Measurements from ENCODE around the gene LRRC28. TPM values are rescaled to one million over a fixed set of nuclear protein-coding genes. Genes with fewer than 3 reads are reported as not detected.

The LRRC28 gene
- total and polyA plus RNA-seq, 8 donors, result 4.5 to 24.9 (median 15.2) TPM

DNA sequence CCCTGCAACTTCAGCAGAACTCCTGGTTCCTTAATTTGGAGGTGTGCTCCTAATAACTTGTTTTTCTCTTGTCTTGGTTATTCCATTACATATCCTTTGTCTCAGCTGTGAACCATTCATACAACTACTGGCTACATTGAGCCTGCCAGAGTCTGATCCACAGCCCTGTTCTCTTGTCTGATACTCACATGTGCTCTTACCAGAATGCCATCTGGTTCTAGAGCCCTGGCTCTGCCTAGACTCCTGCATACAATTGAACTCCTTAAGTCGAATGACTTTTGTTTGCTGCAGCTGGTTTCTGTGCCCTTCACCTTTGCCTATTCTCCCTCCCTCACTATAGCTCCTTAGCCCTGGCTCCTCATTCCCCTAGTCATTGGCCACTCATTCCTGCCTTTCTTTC is 85.5 kb downstream of the LRRC28 start:
- Histone ChIP-seq H3K9me3 (no peaks in the 10 kb centered on the region), H3K27ac (no peak overlapping the region), H3K4me1 (peaks cover 0 to 4% (median 0%) of the 10 kb centered on the region in 3 donors), H3K36me3 (no peaks in the 10 kb centered on the region), H3K27me3 (no peaks in the 10 kb centered on the region), H3K4me3 (no peak overlapping the region)
- TF ChIP-seq, protein P1, sequence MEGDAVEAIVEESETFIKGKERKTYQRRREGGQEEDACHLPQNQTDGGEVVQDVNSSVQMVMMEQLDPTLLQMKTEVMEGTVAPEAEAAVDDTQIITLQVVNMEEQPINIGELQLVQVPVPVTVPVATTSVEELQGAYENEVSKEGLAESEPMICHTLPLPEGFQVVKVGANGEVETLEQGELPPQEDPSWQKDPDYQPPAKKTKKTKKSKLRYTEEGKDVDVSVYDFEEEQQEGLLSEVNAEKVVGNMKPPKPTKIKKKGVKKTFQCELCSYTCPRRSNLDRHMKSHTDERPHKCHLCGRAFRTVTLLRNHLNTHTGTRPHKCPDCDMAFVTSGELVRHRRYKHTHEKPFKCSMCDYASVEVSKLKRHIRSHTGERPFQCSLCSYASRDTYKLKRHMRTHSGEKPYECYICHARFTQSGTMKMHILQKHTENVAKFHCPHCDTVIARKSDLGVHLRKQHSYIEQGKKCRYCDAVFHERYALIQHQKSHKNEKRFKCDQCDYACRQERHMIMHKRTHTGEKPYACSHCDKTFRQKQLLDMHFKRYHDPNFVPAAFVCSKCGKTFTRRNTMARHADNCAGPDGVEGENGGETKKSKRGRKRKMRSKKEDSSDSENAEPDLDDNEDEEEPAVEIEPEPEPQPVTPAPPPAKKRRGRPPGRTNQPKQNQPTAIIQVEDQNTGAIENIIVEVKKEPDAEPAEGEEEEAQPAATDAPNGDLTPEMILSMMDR (IDR thresholded peaks at IDR 0.05), result no peak
- WGBS, 2 donors, result 33 to 41% methylated on average over 1 of the region's 1 CpG
- intact Hi-C loops (cut with DNase I), result no loop called here
- no peak for DNase-seq
- no peak for ATAC-seq
- no peak for FAIRE-seq

DNA sequence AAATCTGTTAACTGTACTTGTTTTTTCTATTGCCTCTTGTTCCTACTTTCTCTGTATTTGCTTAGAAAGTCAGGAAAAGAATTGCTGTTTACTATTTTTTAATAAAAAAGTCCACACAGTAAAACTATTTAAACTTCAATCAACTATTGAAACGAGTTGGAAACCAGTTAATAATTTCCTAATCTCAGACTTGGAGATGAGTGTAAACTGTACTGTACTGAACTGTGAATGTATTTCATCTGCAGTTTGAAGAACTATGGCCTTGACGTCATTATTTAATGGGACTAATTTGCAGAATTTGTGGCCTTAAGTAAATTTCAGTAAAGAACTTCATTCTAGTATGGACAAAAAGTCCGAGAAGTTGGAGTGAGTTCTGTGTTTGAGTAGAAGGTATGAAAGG is 89.1 kb downstream of the LRRC28 start:
- ATAC-seq, result peak in 1 of 4 donors; percentile 24
- 37 to 38% methylated on average over 3 of the region's 3 CpGs for WGBS, 2 donors

GRCh38 chr15:99341786-99342185 is 90.5 kb downstream of the LRRC28 start:
- Histone ChIP-seq H3K9me3 (no peaks in the 10 kb centered on the region), H3K36me3 (no peaks in the 10 kb centered on the region), H3K27me3 (no peaks in the 10 kb centered on the region), H3K27ac (no peak overlapping the region), H3K4me3 (no peak overlapping the region), H3K4me1 (peaks cover 0 to 4% (median 0%) of the 10 kb centered on the region in 3 donors)
- no peak for FAIRE-seq
- ATAC-seq, result no peak
- TF ChIP-seq, protein P1 (IDR thresholded peaks at IDR 0.05), result no peak
- WGBS, 2 donors, result 82 to 89% methylated on average over 1 of the region's 1 CpG
- no peak for DNase-seq
- intact Hi-C loops (cut with DNase I), result no loop called here

More for the DNA sequence above, 89.1 kb downstream of the LRRC28 start:
- no peaks in the 10 kb centered on the region for H3K9me3 ChIP-seq
- DNase-seq (no peak), FAIRE-seq (no peak)
- TF ChIP-seq, protein P1 (IDR thresholded peaks at IDR 0.05), result no peak
- no peak overlapping the region for H3K4me3 ChIP-seq
- H3K27me3 ChIP-seq, result no peaks in the 10 kb centered on the region
- intact Hi-C loops (cut with DNase I), result no loop called here
- H3K4me1 ChIP-seq, result peaks cover 0 to 4% (median 0%) of the 10 kb centered on the region in 3 donors
- H3K36me3 ChIP-seq, result no peaks in the 10 kb centered on the region
- H3K27ac ChIP-seq, result no peak overlapping the region

DNA sequence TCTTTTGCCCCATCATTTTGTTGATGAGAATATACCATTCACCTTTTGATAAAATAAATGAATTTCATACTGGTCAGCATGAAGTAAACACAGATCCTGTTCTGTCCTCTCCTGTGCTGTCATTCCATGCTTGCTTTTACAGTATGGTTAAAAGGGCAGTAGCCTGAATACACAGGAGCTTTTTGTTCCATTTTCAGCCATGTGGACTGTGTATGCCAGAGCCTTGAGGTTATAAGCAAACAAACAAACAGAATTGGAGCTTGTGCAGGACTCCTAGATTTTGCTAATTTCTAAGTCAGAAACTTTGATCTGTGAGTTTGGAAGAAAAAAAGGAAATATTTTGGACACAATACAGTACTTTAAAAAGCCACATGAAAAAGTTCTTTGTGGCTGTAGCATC is 91.9 kb downstream of the LRRC28 start:
- H3K9me3 ChIP-seq, result no peaks in the 10 kb centered on the region
- H3K4me1 ChIP-seq, result peaks cover 0 to 4% (median 0%) of the 10 kb centered on the region in 3 donors
- H3K36me3 ChIP-seq, result no peaks in the 10 kb centered on the region
- TF ChIP-seq, protein P1 (IDR thresholded peaks at IDR 0.05), result no peak
- H3K27ac ChIP-seq, result no peak overlapping the region
- ATAC-seq, result no peak
- no peaks in the 10 kb centered on the region for H3K27me3 ChIP-seq
- H3K4me3 ChIP-seq, result no peak overlapping the region
- no peak for DNase-seq
- FAIRE-seq, result no peak
- intact Hi-C loops (cut with DNase I), result no loop called here

DNA sequence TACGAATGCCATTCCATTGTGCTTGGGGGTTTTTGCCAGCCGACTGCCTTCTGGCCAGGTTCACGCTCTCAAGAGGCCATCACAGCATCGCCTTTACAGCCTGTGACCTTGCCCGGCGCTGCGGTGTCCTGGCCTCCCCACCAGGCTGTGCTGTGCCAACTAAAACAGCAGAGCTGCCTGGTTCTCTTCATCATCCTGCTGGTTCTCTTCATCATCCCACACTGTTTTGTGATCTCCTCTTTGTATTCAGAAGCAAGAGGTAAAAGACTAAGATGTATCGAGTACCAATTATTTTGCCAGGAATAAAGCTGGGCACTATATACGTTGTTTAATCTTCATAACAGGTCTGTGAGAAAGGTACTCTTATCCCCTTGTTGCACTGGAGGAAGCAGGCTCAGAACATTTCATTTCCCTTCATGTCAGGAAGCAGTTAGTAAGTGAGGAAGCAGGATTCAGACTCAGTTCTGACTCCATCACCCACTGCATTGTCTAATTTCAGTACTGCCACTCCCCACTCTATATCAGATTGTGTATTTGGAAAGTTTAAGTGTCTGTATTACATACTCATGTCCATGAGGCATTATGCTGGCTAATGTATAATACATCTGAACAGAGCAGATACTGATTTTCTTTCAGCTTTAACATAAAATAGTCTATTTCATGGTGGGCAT is 92.7 kb downstream of the LRRC28 start:
- no peak for FAIRE-seq
- Histone ChIP-seq H3K4me3 (no peak overlapping the region), H3K4me1 (peaks cover 0 to 4% (median 0%) of the 10 kb centered on the region in 3 donors), H3K27ac (no peak overlapping the region), H3K36me3 (no peaks in the 10 kb centered on the region), H3K27me3 (no peaks in the 10 kb centered on the region), H3K9me3 (no peaks in the 10 kb centered on the region)
- ATAC-seq, result peak in 3 of 4 donors; percentile 20 to 43 (median 30)
- intact Hi-C loops (cut with DNase I), result no loop called here
- TF ChIP-seq, protein P1 (IDR thresholded peaks at IDR 0.05), result no peak
- no peak for DNase-seq
- WGBS, 2 donors, result 81 to 85% methylated on average over 9 of the region's 9 CpGs
